GM19238 (cell line): ENCODE measurements around the gene PIK3C2B.
A peak's percentile ranks its signal among the peaks of the same experiment; 100 is the strongest.

ENCODE experiments used
- DNase-seq: peaks from one replicate; pipeline ENCODE4 v3.0.0; 2011; ENCODE audit warnings: low spot score; ENCODE audit not compliant: insufficient read length

PIK3C2B gene

GRCh38 chr1:204479387-204480136, 15.0 kb downstream of the PIK3C2B start:
- no peak for DNase-seq

GRCh38 chr1:204478921-204479320, 15.7 kb downstream of the PIK3C2B start:
- DNase-seq = no peak

- no peak for DNase-seq
Observed at GRCh38 chr1:204478172-204478899, 16.3 kb downstream of the PIK3C2B start.

DNA sequence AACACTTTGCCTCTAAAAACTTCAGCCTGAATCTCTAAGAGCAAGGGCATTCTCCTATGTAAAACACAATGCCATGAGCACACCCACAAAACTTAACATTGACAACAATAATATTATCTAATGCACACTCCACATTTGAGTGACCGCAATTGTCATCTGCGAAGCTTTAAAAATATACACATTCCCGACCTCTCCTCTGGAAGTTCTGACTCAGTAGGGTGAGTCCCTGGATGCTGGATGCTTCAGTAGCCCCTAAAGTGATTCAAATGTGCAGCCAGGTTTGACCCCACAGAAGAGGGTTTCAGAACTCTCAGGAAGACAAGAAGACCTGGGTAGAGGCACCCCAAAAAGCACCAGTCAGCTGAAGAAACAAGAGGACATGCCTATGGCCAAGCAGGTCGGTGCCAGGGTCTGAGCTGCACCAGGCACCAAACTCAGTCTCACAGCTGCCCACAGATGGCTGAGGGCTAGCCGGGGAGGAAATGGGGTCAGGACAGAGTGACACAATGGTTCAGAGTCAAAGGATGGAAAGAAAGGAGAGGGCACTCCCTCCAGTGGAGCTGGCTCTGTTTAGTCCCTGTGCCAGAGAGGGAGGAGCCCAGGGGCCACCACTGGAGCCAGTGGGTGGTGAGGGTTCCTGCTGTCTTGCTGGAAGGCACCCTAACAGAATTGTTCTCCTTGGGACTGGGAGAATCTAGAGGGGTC, 17.4 kb downstream of the PIK3C2B start:
- DNase-seq = no peak

- DNase-seq = no peak
Observed at GRCh38 chr1:204476563-204476962, 18.0 kb downstream of the PIK3C2B start.

- no peak for DNase-seq
Observed at GRCh38 chr1:204475656-204476432, 18.8 kb downstream of the PIK3C2B start.

DNA sequence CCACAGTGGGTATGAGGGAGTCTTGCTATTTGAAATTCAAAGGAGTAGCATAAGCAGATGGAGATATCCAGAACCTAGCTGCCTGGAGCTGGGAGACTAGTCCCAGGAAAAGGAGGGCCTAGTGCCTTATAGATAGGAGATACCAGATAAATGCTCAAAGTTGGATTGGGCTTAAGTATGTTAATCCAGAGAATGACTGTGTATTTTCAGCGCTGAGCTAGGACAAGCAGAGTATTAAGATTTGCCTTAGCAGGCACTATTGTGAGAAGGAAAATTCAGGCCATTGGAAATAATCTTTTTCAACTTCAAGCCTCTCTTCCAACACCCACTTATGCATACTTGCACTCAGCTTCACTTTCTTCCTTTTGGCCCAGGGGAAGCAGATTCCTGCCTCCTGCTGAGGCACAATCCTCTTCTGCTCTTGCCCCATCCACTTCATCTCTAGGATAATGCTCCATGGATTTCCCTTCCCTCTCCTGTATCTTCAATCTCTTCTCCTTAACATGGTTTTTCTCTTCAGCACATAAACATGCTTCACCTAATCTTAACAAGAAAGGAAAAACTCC, 21.1 kb downstream of the PIK3C2B start:
- no peak for DNase-seq

- no peak for DNase-seq
Observed at GRCh38 chr1:204472660-204473059, 21.9 kb downstream of the PIK3C2B start.

DNA sequence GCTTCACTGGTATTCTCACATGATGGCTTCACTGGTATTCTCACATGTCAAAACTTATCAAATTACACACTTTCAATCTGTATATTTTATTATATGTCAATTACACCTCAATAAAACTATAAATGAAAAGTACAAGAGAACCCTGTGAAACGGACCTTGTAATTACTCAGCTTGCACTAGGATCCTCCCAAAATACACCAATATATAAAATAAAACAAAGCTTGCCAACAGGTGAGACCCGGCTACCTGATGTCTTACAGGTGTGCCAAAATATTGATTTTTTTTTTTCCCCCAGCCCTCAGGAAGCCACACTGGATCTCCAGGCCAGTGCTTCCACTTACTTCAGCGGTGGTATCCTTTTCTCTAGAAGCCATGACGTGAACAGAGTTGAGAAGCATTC, 22.9 kb downstream of the PIK3C2B start:
- no peak for DNase-seq

DNA sequence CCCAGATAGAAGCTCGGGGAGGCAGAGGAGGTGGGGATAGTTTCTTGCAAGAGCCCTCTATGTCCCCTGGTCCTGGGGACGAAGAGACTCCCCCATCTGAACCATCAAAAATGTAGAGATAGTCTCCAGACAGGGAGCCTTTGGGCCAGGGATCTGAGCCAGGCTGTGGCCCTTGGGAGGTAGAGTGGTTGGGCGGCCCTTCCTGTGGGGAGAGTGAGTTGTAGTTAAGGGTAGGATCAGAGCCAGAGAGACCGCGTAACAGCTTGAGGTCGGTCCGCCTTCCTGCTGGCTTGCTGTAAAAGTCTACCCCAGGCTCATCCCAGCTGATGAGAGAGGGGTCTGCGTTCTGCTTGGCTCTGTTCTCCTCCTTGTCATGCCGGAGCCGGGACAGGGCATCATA, 25.3 kb downstream of the PIK3C2B start:
- DNase-seq = no peak

GRCh38 chr1:204468766-204469302, 25.8 kb downstream of the PIK3C2B start:
- DNase-seq = no peak

- no peak for DNase-seq
Observed at GRCh38 chr1:204468206-204468605, 26.4 kb downstream of the PIK3C2B start.

- no peak for DNase-seq
Observed at GRCh38 chr1:204466416-204467405, 27.9 kb downstream of the PIK3C2B start.

GRCh38 chr1:204465546-204466415, 28.8 kb downstream of the PIK3C2B start:
- DNase-seq = peak; percentile 63

DNA sequence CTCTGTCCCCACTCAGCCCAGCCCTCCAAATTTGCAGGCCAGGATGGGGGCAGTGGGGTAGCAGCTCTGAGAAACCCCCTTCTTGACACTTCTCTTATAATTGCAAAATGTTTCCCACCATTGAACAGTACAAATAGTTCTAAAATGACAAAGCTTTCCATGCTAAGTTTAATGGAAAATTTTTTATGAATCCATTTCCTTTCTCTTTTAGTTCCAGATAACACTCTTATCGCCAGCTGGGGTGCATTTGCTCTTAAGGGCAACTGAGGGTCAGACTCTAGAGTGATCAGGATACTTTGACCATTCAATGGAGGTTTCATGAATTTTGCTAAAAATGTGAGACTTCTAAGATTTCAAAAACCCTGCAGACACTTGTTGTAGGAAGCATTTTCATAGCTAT, 29.9 kb downstream of the PIK3C2B start:
- no peak for DNase-seq

DNA sequence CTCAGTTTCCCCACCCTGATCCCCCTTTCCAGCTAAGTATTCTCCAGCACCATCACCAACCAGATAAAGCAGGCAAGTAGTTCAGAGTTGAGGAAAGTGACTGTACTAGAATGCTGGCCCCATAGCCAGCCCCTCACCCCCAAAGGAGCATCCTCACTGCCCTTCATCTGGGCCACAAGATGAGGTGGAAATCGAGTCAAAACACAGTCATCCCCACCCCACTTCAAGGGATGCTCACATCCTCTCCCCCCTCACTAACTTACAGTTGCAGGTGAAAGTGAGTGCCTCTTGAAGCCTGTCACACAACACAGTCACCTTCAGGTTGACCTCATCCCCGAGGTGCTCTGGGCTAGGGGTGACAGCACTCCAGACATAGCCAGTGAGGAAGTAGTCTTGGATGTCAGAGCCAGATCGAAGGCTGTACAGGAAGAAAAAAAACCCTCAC, 30.4 kb downstream of the PIK3C2B start:
- no peak for DNase-seq

DNA sequence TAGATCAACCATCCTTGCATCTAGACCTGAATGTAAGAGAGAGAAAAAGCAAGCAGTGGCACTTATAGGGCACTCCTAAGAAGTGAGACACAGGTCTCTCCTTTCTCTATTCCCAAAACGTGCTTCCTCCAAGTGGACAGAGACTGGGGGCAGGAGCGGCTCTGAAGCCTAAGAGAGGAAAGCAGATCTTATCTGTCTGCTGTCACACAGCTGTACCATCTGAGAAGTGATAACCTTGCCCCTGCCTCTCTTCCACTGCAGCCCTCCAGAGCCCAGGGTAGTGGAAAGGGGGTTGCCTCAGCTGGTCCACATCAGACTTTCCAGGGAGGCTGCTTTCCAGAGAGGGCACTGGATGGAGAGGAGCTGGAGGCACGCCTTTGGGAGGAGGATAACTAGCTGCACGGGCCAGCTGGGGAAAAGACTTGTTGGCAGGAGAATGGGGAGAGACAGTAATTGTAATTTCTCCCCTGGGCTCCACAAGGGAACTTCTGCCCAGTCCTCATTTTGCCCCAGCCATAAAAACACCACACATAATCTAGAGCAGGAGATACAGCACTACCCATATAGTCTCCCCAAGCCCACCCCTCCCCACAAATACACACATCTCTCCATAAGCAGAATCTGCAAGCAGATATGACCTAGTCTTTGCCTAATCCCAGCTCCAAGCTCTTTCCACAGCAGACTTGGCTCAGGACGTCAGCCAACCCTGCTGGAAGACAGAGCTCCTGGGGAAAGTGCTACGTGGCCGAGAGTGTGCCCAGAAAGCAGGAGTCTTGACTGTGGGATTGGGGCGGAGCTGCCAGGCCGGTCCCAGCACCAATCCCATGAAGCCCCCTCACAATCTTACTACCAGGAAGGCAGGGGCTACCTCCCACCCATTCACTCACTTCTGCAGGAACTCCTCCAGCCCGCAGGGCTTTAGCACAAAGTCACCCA, 31.2 kb downstream of the PIK3C2B start:
- DNase-seq = no peak

DNA sequence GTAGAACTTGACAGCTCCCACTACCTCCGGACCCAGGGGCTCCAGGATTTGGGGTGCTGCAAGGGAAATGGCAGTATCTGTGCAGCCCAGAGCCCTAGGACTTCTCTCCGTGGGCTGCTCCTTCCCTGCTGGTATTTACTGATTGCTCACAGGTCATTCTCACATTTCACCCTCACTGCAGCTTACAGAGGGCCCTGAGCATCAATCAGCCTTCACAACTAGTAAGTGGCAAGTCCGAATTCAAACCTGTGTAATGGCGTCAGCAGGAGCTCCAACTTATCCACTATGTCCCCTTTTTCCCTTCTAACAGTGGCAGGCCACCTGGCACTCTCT, 32.4 kb downstream of the PIK3C2B start:
- no peak for DNase-seq
